Effector CD8-positive, alpha-beta T cell (primary cell): ENCODE data around the gene SPATA22.
"Not testable (repeated sequence)": the region's sequence is repeated elsewhere in the genome, so short reads cannot be mapped to it uniquely, and the experiment has no call there.

Source experiments
- DNase-seq: peaks from one replicate; lab custom pipeline; 2025; lab: John Stamatoyannopoulos, UW
- total RNA-seq, 4 experiments: gene quantifications; one replicate each; lab custom pipeline; 2026; lab: John Stamatoyannopoulos, UW

SPATA22 gene
- total RNA-seq = 0 to 0.24 (median 0) reads per million in 4 experiments

- DNase-seq = no peak
Measured at GRCh38 chr17:3471599-3471998, at the start of gene SPATA22. SPATA22 (minus strand) TSS chr17:3471819; CDS start chr17:3469325, 2,494 bp downstream.

GRCh38 chr17:3519472-3519871 is 47.9 kb upstream of the SPATA22 start:
- not testable (repeated sequence) for DNase-seq

GRCh38 chr17:3514873-3515272 is 43.3 kb upstream of the SPATA22 start:
- no peak for DNase-seq

- DNase-seq = not testable (repeated sequence)
Measured at GRCh38 chr17:3514167-3514566, 42.5 kb upstream of the SPATA22 start.

- DNase-seq = no peak
Measured at GRCh38 chr17:3513305-3514035, 41.9 kb upstream of the SPATA22 start.

GRCh38 chr17:3512505-3513171 is 41.0 kb upstream of the SPATA22 start:
- DNase-seq = no peak

GRCh38 chr17:3511852-3512504 is 40.4 kb upstream of the SPATA22 start:
- no peak for DNase-seq

GRCh38 chr17:3510090-3510489 is 38.5 kb upstream of the SPATA22 start:
- no peak for DNase-seq

- DNase-seq = no peak
Measured at GRCh38 chr17:3507869-3508268, 36.2 kb upstream of the SPATA22 start.

- no peak for DNase-seq
Measured at GRCh38 chr17:3507071-3507470, 35.5 kb upstream of the SPATA22 start.

- no peak for DNase-seq
Measured at GRCh38 chr17:3506054-3506453, 34.4 kb upstream of the SPATA22 start.

GRCh38 chr17:3505008-3505407 is 33.4 kb upstream of the SPATA22 start:
- DNase-seq = no peak

GRCh38 chr17:3503285-3503684 is 31.7 kb upstream of the SPATA22 start:
- DNase-seq = no peak

GRCh38 chr17:3502466-3502865 is 30.8 kb upstream of the SPATA22 start:
- DNase-seq = no peak

GRCh38 chr17:3501344-3501743 is 29.7 kb upstream of the SPATA22 start:
- DNase-seq = no peak

GRCh38 chr17:3497101-3497500 is 25.5 kb upstream of the SPATA22 start:
- no peak for DNase-seq

- DNase-seq = no peak
Measured at GRCh38 chr17:3485481-3486068, 14.0 kb upstream of the SPATA22 start.

- no peak for DNase-seq
Measured at GRCh38 chr17:3482852-3483251, 11.2 kb upstream of the SPATA22 start.

GRCh38 chr17:3479988-3480387 is 8.4 kb upstream of the SPATA22 start:
- DNase-seq = no peak

- no peak for DNase-seq
Measured at GRCh38 chr17:3475812-3476610, 4.4 kb upstream of the SPATA22 start, which contains the start of gene ASPA. ASPA (plus strand) TSS chr17:3475997; CDS start chr17:3476160, 163 bp downstream.

- no peak for DNase-seq
Measured at GRCh38 chr17:3475251-3475685, 3.6 kb upstream of the SPATA22 start.
